ENCODE results near the gene GOLM1. TPM values are rescaled to one million over a fixed set of nuclear protein-coding genes. Genes with fewer than 3 reads are reported as not detected.

Gene GOLM1
- polyA plus RNA-seq, 12 donors = 50.7 to 95.8 (median 67.8) TPM; not detected in 1

DNA sequence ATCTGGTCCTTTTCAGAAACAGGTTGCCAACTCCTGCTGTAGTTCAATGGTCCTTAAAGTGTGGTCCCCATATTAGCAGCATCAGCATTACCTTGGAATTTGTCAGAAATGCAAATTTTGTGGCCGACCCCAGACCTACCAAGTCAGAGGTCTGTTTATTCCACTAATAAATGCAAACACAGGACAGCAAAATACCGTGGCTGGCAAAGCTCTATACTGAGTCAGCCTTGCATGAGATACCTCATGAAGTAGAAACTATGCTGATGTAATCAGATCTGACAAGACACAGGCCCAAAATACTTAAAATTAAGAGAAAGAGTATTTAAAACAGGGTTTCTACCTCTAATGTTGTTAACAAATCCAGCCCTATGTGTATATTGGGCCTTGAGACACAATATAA is 3.0 kb downstream of the GOLM1 start:
- no peak for DNase-seq

DNA sequence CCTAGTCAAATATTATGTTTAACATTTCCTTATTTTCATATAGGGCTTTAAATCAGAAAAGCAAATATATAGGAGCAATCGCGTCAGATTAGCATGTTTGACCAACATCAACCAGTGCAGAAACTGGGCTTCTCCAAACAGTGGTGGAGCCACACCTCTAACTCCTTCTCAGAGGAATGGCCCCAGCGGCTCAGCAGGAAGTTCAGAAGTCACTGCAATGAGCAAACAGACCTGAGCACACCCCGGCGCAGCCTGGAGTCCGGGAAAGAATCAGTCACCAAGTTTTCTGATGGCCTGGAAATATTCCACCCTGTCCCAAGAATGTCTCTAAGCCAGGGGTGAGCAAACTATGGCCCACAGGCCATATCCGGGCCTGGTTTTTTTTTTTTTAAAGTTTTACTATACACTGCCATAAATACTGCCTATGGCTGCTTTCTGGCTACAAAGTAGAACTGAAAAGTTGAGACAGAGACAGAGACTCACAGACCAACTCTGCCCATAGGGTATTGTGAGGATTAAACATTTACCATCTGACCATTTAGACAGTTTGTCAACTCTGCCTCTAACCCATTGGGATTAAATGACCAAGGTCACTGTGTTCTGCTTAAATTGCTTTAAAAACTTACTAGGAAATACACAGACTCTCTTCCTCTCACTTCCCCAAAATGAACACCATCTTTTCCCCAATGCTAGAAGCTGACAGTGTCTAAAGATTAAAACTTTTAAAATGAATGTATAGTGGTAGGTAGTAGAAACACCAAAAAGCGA is 5.4 kb downstream of the GOLM1 start:
- DNase-seq = no peak

DNA sequence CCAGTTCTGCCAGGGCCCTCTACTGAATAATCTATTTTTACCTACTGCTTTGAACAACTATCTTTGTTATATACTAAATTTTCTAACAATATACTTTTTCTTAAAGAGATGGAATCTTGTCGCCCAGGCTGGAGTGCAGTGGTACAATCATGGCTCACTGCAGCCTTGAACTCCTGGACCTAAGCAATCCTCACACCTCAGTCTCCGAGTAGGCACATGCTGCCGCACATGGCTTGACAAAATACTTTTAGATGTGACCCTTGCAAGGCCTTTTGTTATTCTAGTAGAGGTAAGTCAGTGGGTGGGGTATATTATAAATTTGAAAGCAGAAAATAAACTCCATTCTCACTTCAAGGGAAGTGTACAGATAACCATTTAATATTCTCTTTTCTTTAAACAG is 7.9 kb downstream of the GOLM1 start:
- no peak for DNase-seq

DNA sequence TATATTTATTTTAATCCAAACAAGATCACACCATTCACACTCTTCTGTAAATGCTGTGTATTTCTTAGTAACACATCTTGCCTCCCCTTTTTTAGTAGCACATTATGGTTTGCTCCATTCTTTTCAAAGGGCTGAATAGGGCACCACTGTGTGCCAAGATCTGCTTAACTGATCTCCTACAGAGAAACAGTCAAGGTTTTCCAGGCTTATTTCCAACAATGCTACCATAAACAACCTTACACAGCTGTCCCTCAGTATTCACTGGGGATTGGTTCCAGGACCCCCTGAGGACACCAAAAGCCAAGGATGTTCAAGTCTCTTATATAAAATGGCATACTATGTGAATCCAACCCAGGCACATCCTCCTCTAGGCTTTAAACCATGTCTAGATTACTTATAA is 16.5 kb downstream of the GOLM1 start:
- no peak for DNase-seq

DNA sequence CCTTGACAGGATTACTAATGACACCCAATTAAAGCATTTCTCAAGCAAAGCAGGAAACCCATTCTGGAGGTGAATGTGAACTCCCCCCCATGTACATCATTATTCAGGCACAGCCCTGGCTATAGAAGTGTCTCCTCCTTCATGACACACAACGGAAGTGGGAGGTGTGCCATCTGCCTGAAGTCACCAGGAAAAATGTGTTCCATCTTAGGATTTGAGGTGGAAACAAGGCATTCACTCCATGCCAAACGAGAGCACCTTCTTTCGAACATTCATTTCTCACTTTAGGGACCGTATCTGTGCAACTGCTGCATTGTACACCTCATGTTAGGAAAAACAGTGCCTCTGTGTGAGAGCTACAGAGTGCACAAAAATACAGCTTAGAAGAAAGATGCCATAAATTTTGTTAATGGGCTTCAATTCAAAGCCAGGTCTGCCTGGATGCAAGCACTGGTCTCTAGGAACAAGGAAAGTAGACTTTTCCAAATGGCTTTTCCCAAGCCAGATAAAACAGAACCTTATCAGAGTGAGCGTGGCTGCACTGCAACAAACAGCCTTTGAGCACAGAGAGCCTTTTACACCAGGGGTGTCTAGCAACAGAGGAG is 19.4 kb downstream of the GOLM1 start:
- no peak for DNase-seq

DNA sequence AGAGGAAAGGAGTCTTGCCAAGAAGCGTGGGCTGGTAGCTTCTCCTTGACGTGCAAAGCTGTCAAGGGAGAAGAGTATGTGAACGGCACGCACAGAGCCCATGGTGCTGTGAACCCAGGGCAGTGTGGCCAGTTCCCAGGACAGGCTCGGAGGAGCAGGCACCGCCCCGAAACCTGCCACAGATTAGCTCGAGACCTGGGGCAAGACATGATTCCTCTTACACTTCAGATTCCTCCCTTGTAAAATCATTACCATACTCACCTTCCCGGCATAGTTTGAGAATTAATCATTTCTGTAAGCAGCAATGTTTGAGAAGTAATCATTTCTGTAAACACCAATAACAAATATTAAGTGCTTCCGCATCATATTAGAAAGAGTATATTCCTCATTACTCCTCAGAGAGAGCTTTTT is 19.9 kb downstream of the GOLM1 start:
- DNase-seq = no peak

DNA sequence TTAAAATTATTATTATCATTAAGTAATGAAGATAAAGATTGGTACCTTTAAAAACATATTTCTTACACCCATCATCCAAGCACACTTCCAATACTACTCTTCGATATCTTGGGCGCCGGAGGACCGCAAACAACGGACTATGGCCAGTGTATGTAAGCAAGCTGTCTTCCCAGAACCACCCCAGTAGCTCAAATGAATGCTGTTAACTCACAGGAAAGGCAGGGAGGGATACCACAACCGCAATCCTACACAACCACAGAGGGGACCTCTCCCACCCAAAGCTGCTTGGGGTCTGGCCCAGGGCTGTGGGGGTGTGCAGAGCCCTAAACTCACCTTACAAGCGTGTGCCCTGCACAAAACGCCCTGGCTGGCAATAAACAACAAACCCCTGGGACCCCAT is 20.6 kb downstream of the GOLM1 start:
- no peak for DNase-seq

DNA sequence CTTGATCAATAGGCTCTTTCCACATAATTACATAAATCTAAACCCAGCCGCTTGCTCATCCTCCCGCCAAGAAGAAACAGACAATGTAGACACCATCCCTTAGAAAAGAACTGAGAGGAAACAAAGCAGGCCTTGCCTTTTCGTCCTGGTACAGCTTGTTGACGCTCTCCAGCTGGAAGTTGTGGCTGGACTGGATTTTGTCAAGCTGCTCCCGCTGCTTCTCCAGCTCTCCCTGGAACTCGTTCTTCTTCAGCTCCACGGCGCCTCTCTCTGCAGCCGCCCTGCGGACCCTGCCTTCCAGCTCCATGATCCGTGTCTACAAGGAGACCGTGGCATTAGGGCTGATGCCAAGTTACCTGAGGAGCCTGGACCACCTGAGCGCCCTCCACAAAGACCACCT is 22.1 kb downstream of the GOLM1 start:
- DNase-seq = no peak

DNA sequence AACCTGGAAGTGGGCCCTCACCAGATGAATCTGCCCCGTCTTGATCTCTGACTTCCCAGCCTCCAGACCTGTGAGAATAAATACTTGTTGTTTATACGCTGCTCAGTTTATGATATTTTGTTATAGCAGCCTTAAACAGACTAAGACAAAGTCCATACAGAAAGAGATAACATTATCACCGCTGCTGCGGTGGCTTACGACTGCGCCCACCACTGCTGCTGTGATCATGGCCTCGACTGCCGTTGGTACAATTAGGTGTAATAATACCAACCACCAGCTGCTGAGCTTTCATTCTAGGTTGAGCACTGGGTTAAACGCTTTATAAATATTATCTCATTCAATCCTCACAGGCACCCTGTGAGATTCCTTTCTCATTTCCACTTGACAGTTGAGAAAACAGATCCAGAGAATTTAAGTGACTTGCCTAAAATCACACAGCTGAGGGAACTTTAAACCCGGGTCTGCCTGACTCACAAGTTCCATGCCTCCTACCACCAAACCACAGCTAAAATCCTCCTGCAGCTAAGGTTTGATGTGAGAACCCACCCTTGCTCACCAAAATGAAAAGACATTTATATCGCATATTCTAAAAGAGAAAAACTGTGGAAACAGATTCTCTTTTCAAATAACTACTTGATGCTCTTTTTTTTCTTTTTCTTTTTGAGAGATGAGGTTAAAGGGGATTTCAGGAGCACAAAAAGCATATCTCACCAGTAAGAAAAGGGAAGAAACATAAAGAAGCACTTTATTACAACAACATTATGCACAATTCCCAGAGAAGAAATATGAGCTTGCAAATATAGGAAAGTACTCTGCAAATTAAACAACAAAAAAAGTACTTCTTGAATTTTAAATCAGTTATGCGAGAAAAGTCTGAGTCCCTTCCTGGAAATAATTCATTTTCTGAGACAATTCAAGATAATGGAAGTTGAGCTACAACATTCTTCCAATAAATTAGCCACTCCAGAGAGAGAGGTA is 23.9 kb downstream of the GOLM1 start:
- DNase-seq = no peak

DNA sequence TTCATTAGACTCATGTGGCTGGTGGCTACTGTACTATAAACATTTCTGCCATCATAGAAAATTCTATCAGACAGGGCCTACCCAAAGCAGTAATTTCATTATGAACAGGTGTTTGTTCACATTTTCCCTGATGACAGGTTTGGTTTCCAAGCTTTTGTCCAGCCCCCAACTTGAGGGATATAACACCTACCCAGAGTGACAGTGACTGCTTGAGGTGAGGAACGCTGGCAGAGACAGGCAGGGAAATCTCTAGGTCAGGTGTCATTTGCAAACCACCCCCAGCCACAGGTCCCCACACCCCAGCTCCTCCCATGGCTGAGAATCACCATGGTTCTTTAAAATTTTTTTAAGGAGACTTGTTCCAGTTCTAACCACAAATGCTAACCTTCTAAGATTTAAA is 25.5 kb downstream of the GOLM1 start:
- DNase-seq = no peak

DNA sequence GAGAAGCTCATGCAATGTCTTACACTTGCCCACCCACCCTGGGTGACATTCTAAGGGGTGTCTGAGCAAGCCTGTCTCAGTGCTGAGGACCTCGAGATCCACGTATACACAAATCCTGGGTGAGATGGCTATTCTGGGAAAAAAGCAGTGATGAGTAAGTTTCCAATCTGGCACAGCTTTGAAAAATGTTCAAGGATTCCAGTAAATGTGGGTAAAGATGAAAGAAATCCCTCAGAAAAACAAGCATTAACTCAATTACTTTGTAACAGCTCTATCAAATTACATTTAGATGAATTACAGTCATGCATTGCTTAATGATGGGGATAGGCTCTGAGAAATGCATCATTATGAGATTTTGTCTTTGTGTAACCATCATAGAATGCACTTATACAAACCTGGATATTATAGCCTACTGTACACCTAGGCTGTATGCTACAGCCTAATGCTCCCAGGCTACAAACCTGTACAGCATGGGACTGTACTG is 26.9 kb downstream of the GOLM1 start:
- no peak for DNase-seq

DNA sequence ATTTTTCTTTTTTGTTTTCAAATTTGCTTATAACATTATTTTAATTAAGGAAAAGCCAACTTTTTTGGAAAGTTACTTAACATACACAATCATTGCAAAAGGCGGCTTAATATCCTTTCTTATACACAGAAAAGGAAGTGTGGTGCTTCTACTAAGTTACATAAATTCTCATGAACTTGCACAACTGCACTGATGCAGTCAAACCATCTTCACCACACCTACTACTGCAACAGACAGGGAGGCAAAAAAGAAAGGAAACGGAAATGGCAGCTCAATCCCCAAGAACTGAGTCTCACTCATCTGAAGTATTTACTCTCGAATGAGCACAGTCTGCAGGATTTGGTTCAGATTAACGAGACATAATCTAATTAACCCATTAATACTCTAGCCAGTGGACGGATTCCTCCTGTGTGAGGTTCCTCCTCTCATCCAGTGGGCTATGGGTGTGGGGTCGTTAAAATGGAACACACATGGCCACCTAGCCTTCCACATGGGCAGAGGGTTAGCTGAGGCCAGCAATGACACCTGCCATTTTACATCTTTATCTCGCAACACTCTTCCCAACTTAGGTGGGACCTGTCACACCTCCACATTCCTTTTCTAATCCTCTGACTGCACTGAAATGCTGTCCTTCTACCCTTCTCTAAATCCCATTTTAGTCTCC is 30.0 kb downstream of the GOLM1 start:
- DNase-seq = no peak

DNA sequence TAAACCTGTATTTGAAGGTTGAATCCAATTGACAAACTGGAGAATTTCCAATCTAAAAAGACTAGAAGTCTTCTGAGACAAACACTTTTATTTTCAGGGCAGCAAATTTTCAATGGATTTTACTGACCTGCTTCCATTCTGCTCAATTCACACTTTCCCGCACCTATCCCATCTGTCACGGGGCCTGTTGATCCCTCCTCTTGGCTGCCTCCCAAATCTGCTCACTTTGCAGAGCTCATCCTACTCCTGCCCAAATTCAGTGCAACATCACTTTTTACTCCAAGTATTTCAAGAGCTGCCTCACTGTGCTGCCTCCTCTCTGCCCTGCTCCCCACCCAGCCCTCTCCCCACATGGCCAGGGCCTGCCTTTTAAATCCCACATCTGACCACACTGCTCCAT is 35.1 kb downstream of the GOLM1 start:
- DNase-seq = no peak

DNA sequence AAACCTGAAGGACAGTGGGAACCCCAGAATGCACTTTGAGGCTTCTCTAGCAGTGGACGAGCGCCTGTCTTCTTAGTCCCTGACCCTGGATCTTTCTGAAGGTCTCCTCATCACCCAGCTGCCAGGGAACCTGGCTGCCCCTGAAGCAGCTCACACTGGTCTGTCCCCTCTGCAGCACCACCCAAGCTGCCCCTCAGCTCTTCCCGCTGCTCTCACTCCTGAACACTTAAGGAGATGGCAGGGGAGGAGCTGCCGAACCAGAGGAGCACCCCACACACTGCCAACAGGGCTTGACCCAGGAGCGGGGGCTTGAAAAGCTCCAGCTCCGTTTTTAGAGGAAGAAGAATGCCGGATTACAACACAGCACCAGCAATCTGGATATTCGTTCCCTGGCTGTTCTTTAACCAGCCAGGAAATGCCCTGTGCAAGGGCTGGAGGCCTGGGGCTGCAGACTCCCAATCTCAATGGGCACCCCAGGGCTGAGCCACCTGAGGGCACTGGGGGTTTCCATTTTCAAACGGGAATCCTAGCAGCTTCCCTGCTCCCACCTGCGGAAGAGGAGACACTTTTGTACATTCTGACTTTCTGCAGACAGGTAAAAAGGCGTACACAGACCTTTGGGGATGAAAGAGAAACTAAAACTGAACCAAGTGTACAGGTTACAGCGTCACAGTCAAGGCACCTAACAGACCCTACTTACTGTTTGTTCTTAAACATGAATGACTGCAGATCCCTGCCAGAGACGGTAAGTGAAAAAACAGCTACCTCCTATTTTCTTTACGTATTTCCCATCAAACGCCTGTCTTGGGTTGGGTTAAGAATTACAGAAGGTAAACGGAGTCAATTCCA is 36.3 kb downstream of the GOLM1 start:
- DNase-seq = no peak

DNA sequence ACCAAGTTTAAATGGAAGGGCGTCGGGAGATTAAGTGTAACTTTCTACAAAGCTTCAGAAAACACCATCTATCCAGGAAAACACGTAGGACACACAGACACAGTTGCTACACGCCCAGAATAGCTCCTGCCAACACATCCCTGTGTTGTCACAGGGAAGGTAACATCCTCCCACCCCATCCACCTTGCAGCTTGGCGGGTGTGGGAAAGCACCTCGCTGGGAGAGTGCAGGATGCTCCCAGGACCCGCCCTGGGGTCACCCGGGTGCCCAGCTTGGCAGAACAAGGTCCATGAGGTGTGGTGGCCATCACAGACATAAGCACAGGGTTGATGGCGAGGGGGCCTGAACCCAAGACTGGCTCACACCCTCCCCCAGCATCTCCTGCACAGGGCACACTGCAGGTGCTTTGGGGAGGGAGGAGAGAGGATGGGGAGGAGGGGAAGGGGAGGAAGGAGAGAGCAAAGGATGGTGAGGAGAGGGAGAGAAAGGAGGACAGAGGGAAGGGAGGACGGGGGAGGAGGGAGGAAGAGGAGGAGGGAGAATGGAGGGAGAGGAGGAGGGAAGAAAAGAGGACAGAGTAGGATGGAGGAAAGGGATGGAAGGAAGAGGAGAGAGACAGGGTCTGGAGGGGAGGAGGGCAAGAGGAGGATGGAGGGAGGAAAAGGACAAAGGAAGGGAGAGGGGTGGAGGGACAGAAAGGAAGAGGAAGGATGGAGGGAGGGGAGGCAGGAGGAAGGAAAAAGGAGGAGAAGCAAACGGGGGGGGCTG is 37.2 kb downstream of the GOLM1 start:
- DNase-seq = no peak

DNA sequence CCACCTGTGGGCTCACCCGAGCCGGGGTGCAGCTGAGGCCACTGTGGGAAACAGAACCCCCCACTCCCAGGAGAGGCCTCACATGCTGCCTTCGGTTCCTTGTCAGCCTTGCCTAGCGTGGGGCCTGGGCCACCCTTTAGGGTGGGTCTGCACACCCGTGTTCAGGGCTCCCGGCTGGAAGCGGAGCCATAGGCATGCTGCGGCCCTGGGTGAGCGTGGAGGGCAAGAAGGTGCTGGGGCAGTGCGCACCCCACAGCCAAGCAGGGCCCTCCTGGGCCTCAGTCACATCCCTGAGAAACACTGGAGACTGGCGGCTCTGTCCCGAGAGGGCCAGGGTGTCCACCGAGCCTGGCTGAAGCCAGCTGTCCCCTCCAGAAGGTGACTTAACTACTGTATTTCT is 41.9 kb downstream of the GOLM1 start:
- DNase-seq = no peak

DNA sequence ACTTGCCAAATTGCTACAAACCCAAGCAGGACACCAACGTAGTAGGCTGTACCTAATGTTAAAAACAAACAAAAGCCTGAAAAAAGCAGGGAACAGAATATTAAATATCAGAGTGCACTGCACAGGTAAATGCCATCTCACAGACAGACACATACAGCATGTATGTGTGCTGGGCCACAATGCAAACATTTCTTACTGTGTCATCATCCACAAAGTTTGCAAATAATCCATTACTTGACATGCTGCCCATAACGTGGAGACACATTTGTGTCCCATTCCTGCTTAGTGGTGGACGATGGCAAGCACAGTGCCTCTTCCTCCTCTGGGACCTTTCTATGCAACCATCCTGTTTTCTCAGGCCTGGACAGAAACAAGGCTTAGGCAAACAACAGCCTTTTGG is 44.7 kb downstream of the GOLM1 start:
- DNase-seq = no peak

DNA sequence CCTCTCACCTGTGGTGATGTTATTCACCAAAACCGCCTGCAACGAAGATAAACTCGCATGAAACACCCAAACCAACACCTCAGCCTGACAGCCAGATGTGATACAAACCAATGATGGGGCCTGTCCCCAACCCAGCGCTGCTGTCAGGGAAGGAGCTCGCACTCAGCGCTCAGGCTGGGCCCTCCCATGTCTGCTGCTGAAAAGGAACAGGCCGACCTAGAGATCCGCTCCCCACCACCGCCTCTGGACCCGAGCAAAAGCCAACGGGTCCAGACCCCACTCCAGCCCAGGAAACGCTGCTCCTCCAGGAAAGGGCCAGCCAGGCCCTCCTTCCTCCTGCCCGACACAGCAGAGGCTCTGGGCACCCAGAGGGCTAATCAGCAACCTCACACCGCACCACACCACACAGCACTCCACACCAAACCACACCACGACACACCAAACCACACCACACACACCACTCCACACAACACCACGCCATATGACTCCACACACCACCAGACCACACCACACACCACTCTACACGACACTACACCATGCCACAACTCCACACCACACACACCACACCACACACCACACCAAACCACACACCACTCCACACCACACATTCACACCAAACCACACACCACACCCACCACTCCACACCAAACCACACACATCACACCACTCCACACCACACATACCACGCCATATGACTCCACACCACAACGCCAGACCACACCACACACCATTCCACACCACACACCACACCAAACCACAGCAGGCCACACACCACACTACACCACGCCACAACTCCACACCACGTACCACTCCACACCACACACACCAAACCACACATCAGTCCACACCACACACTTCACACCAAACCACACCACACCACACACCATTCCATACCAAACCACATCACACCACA is 46.5 kb downstream of the GOLM1 start:
- DNase-seq = no peak

Data from muscle of arm (tissue), 12 donors.